NB4 (cell line): ENCODE data around the gene ZNF267.
"Not testable (repeated sequence)": the region's sequence is repeated elsewhere in the genome, so short reads cannot be mapped to it uniquely, and the experiment has no call there.

ENCODE experiments used
- DNase-seq: peaks from one replicate; pipeline ENCODE4 v3.0.0; 2010; ENCODE audit warnings: low read depth
- H3K4me3 ChIP-seq: one replicate; pipeline ENCODE4 v1.5.1; 2011; ENCODE audit warnings: mild to moderate bottlenecking, low read depth, low read length, moderate library complexity
- MYC ChIP-seq: IDR thresholded peaks from 2 replicates; pipeline ENCODE4 v1.6.1; 2011; ENCODE audit warnings: low read depth, low read length
- POLR2A ChIP-seq: IDR thresholded peaks from 2 replicates; pipeline ENCODE4 v1.6.1; 2011; ENCODE audit warnings: mild to moderate bottlenecking; ENCODE audit not compliant: insufficient read length; ENCODE audit errors: extremely low read depth
- TF ChIP-seq, protein P1 (sequence below): IDR thresholded peaks from one replicate; pipeline ENCODE4 v1.5.1; 2012; ENCODE audit warnings: low read depth, low read length
- TF ChIP-seq, protein P2 (sequence below): IDR thresholded peaks from 2 replicates; pipeline ENCODE4 v1.6.1; 2011; ENCODE audit warnings: low read depth, low read length

Gene ZNF267

GRCh38 chr16:31913668-31914067 is 40.1 kb downstream of the ZNF267 start:
- H3K4me3 ChIP-seq, result no peak overlapping the region

DNA sequence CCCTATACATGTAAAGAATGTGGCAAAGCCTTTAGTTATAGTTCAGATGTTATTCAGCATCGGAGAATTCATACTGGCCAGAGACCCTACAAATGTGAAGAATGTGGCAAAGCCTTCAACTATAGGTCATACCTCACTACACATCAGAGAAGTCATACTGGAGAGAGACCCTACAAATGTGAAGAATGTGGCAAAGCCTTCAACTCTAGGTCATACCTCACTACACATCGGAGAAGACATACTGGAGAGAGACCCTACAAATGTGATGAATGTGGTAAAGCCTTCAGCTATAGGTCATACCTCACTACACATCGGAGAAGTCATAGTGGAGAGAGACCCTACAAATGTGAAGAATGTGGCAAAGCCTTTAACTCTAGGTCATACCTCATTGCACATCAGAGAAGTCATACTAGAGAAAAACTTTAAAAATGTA is 42.5 kb downstream of the ZNF267 start:
- TF ChIP-seq, protein P1, sequence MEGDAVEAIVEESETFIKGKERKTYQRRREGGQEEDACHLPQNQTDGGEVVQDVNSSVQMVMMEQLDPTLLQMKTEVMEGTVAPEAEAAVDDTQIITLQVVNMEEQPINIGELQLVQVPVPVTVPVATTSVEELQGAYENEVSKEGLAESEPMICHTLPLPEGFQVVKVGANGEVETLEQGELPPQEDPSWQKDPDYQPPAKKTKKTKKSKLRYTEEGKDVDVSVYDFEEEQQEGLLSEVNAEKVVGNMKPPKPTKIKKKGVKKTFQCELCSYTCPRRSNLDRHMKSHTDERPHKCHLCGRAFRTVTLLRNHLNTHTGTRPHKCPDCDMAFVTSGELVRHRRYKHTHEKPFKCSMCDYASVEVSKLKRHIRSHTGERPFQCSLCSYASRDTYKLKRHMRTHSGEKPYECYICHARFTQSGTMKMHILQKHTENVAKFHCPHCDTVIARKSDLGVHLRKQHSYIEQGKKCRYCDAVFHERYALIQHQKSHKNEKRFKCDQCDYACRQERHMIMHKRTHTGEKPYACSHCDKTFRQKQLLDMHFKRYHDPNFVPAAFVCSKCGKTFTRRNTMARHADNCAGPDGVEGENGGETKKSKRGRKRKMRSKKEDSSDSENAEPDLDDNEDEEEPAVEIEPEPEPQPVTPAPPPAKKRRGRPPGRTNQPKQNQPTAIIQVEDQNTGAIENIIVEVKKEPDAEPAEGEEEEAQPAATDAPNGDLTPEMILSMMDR, result no peak
- TF ChIP-seq, protein P2, sequence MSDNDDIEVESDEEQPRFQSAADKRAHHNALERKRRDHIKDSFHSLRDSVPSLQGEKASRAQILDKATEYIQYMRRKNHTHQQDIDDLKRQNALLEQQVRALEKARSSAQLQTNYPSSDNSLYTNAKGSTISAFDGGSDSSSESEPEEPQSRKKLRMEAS, result no peak
- TF ChIP-seq MYC (no peak), POLR2A (no peak)
- DNase-seq, result no peak
- no peak overlapping the region for H3K4me3 ChIP-seq

More at GRCh38 chr16:31913668-31914067, 40.1 kb downstream of the ZNF267 start:
- TF ChIP-seq, protein P1, result no peak
- TF ChIP-seq, protein P2, result no peak
- TF ChIP-seq POLR2A (no peak), MYC (no peak)
- no peak for DNase-seq

- DNase-seq, result no peak
- TF ChIP-seq, protein P2, result no peak
- no peak for TF ChIP-seq MYC
- TF ChIP-seq, protein P1, result no peak
- no peak for TF ChIP-seq POLR2A
Measured at GRCh38 chr16:31920373-31920772, 46.8 kb downstream of the ZNF267 start.

GRCh38 chr16:31951806-31952205 is 78.2 kb downstream of the ZNF267 start:
- DNase-seq, H3K4me3 ChIP-seq: not testable (repeated sequence)

More at GRCh38 chr16:31920373-31920772, 46.8 kb downstream of the ZNF267 start:
- no peak overlapping the region for H3K4me3 ChIP-seq

- not testable (repeated sequence) for DNase-seq, H3K4me3 ChIP-seq
Measured at GRCh38 chr16:31952206-31952605, 78.6 kb downstream of the ZNF267 start.

DNA sequence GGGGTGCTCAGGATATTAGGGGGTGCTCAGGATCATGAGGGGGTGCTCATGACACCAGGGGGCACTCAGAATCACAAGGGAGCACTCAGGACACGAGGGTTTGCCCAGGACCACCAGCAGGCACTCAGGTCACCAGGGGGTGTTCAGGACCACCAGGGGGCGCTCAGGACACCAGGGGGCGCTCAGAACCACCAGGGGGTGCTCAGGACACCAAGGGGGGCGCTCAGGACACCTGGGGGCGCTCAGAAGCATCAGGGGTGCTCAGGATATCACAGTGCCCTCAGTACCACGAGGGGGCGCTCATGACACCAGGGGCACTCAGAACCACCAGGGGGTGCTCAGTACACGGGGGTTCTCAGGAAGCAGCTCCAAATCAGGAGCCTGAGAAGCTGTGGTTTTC is 82.6 kb downstream of the ZNF267 start:
- not testable (repeated sequence) for H3K4me3 ChIP-seq
- peak; percentile 41 for DNase-seq
- TF ChIP-seq, protein P1, result peak; percentile 13

DNA sequence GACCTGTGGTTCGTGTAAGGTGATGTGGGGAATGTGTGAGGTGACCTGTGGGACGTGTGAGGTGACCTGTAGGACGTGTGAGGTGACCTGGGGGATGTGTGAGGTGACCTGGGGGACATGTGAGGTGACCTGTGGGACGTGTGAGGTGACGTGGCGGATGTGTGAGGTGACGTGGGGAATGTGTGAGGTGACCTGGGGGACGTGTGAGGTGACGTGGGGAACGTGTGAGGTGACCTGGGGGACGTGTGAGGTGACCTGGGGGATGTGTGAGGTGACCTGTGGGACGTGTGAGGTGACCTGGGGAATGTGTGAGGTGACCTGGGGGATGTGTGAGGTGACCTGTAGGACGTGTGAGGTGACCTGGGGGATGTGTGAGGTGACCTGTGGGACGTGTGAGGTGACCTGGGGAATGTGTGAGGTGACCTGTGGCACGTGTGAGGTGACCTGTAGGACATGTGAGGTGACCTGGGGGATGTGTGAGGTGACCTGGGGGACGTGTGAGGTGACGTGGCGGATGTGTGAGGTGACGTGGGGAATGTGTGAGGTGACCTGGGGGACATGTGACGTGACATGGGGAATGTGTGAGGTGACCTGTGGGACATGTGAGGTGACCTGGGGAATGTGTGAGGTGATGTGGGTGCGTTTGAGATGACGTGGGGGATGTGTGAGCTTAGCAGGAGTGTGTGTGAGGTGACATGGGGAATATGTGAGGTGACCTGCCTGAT is 86.7 kb downstream of the ZNF267 start:
- not testable (repeated sequence) for H3K4me3 ChIP-seq, DNase-seq
